C4-2B (cell line): ENCODE measurements around the gene DEPP1.

Experiments used
- ZFX ChIP-seq: fragments of 450-650 bp; IDR thresholded peaks from 2 replicates; pipeline ENCODE4 v1.6.1; 2017
- TF ChIP-seq, protein P1 (sequence below): fragments of 450-650 bp; conservative IDR thresholded peaks from 2 replicates; pipeline ENCODE4 v1.5.1; 2017; ENCODE audit warnings: mild to moderate bottlenecking

DNA sequence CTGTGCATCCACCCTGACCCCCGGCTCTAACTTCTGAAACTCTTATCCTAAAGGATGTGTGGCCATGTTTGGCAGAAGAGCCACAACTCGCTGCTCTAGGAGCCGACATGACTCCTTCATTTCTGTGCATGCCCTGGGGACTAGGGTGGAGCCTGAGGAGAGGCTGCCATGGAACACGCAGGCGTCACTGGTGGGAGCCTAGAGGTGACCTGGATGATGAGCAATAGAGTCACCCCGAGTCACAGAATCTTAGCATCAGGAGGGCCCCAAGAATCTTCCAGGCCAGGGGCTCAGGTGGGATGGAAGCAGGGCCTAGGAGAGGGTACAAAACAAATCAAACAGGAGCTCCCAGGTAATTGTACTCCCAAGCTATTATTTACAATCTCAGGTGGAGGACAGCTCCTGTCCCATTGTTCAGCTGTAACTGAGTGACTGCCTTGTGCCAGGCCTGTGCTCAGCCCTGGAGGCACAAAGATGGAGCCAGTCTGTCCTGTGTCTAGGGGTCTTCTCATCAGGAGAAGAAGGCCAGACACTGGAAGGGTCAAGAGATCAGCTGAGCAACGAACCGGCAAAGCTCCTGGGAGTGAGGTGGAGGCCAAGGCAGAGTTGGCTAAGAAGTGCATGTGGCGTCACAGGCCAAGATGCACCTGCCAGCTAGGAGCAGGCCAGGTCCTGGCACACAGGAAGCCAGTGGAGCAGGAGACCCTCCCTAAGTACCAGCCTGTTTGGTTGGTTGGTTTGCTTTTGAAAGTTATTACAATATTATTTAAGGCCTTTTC, 16.3 kb upstream of the DEPP1 start:
- TF ChIP-seq, protein P1, sequence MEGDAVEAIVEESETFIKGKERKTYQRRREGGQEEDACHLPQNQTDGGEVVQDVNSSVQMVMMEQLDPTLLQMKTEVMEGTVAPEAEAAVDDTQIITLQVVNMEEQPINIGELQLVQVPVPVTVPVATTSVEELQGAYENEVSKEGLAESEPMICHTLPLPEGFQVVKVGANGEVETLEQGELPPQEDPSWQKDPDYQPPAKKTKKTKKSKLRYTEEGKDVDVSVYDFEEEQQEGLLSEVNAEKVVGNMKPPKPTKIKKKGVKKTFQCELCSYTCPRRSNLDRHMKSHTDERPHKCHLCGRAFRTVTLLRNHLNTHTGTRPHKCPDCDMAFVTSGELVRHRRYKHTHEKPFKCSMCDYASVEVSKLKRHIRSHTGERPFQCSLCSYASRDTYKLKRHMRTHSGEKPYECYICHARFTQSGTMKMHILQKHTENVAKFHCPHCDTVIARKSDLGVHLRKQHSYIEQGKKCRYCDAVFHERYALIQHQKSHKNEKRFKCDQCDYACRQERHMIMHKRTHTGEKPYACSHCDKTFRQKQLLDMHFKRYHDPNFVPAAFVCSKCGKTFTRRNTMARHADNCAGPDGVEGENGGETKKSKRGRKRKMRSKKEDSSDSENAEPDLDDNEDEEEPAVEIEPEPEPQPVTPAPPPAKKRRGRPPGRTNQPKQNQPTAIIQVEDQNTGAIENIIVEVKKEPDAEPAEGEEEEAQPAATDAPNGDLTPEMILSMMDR = no peak
- no peak for TF ChIP-seq ZFX
